ENCODE results near the gene PCK2.

The PCK2 gene

GRCh38 chr14:24063263-24063836 is 30.8 kb upstream of the PCK2 start:
- Histone ChIP-seq H3K9ac (ENCODE audit: insufficient read length, low read depth) (no peak overlapping the region), H3K9me3 (ENCODE audit: insufficient read depth, low read length) (no peaks in the 10 kb centered on the region), H3K27me3 (ENCODE audit: insufficient read depth, insufficient read length) (no peaks in the 10 kb centered on the region), H3K4me1 (ENCODE audit: insufficient read depth, insufficient read length) (peaks cover 8% of the 10 kb centered on the region), H3K4me3 (ENCODE audit: insufficient read length, low read depth) (no peak overlapping the region), H3K36me3 (ENCODE audit: insufficient read depth, insufficient read length, low read length) (no peaks in the 10 kb centered on the region)
- TF ChIP-seq YY1 (IDR thresholded peaks at IDR 0.05; ENCODE audit: insufficient read depth, insufficient read length) (no peak), ZNF274 (IDR thresholded peaks at IDR 0.05; ENCODE audit: low read depth, low read length) (no peak), SUZ12 (IDR thresholded peaks at IDR 0.05; ENCODE audit: extremely low read depth, insufficient read depth, insufficient read length) (no peak)
- DNase-seq (ENCODE audit: low read depth, low spot score): no peak

- no peaks in the 10 kb centered on the region for H3K9me3 ChIP-seq (ENCODE audit: insufficient read depth, low read length)
- H3K9ac ChIP-seq (ENCODE audit: insufficient read length, low read depth): no peak overlapping the region
- H3K36me3 ChIP-seq (ENCODE audit: insufficient read depth, insufficient read length, low read length): no peaks in the 10 kb centered on the region
- H3K27me3 ChIP-seq (ENCODE audit: insufficient read depth, insufficient read length): no peaks in the 10 kb centered on the region
- no peak for TF ChIP-seq ZNF274 (IDR thresholded peaks at IDR 0.05; ENCODE audit: low read depth, low read length)
- TF ChIP-seq SUZ12 (IDR thresholded peaks at IDR 0.05; ENCODE audit: extremely low read depth, insufficient read depth, insufficient read length): no peak
- TF ChIP-seq YY1 (IDR thresholded peaks at IDR 0.05; ENCODE audit: insufficient read depth, insufficient read length): no peak
- no peak for DNase-seq (ENCODE audit: low read depth, low spot score)
- H3K4me1 ChIP-seq (ENCODE audit: insufficient read depth, insufficient read length): no peaks in the 10 kb centered on the region
- H3K4me3 ChIP-seq (ENCODE audit: insufficient read length, low read depth): no peak overlapping the region
Measured at GRCh38 chr14:24064091-24064795, 29.9 kb upstream of the PCK2 start.

GRCh38 chr14:24064856-24065255 is 29.3 kb upstream of the PCK2 start:
- Histone ChIP-seq H3K4me1 (ENCODE audit: insufficient read depth, insufficient read length) (no peaks in the 10 kb centered on the region), H3K27me3 (ENCODE audit: insufficient read depth, insufficient read length) (no peaks in the 10 kb centered on the region), H3K4me3 (ENCODE audit: insufficient read length, low read depth) (no peak overlapping the region), H3K9me3 (ENCODE audit: insufficient read depth, low read length) (no peaks in the 10 kb centered on the region), H3K9ac (ENCODE audit: insufficient read length, low read depth) (no peak overlapping the region), H3K36me3 (ENCODE audit: insufficient read depth, insufficient read length, low read length) (no peaks in the 10 kb centered on the region)
- DNase-seq (ENCODE audit: low read depth, low spot score): no peak
- TF ChIP-seq ZNF274 (IDR thresholded peaks at IDR 0.05; ENCODE audit: low read depth, low read length) (no peak), YY1 (IDR thresholded peaks at IDR 0.05; ENCODE audit: insufficient read depth, insufficient read length) (no peak), SUZ12 (IDR thresholded peaks at IDR 0.05; ENCODE audit: extremely low read depth, insufficient read depth, insufficient read length) (no peak)

GRCh38 chr14:24065408-24065807 is 28.7 kb upstream of the PCK2 start:
- H3K9ac ChIP-seq (ENCODE audit: insufficient read length, low read depth): no peak overlapping the region
- no peaks in the 10 kb centered on the region for H3K27me3 ChIP-seq (ENCODE audit: insufficient read depth, insufficient read length)
- no peaks in the 10 kb centered on the region for H3K4me1 ChIP-seq (ENCODE audit: insufficient read depth, insufficient read length)
- H3K9me3 ChIP-seq (ENCODE audit: insufficient read depth, low read length): no peaks in the 10 kb centered on the region
- DNase-seq (ENCODE audit: low read depth, low spot score): no peak
- no peak for TF ChIP-seq YY1 (IDR thresholded peaks at IDR 0.05; ENCODE audit: insufficient read depth, insufficient read length)
- no peak for TF ChIP-seq SUZ12 (IDR thresholded peaks at IDR 0.05; ENCODE audit: extremely low read depth, insufficient read depth, insufficient read length)
- TF ChIP-seq ZNF274 (IDR thresholded peaks at IDR 0.05; ENCODE audit: low read depth, low read length): no peak
- no peaks in the 10 kb centered on the region for H3K36me3 ChIP-seq (ENCODE audit: insufficient read depth, insufficient read length, low read length)
- H3K4me3 ChIP-seq (ENCODE audit: insufficient read length, low read depth): no peak overlapping the region

- Histone ChIP-seq H3K4me1 (ENCODE audit: insufficient read depth, insufficient read length) (no peaks in the 10 kb centered on the region), H3K27me3 (ENCODE audit: insufficient read depth, insufficient read length) (no peaks in the 10 kb centered on the region)
Measured at GRCh38 chr14:24066496-24067132, 27.5 kb upstream of the PCK2 start.

GRCh38 chr14:24067133-24068082 is 26.7 kb upstream of the PCK2 start:
- Histone ChIP-seq H3K4me1 (ENCODE audit: insufficient read depth, insufficient read length) (peaks cover 4% of the 10 kb centered on the region), H3K27me3 (ENCODE audit: insufficient read depth, insufficient read length) (no peaks in the 10 kb centered on the region), H3K4me3 (ENCODE audit: insufficient read length, low read depth) (no peak overlapping the region), H3K9me3 (ENCODE audit: insufficient read depth, low read length) (no peaks in the 10 kb centered on the region), H3K36me3 (ENCODE audit: insufficient read depth, insufficient read length, low read length) (no peaks in the 10 kb centered on the region), H3K9ac (ENCODE audit: insufficient read length, low read depth) (no peak overlapping the region)
- DNase-seq (ENCODE audit: low read depth, low spot score): no peak
- TF ChIP-seq ZNF274 (IDR thresholded peaks at IDR 0.05; ENCODE audit: low read depth, low read length): no peak
- TF ChIP-seq SUZ12 (IDR thresholded peaks at IDR 0.05; ENCODE audit: extremely low read depth, insufficient read depth, insufficient read length): no peak

More at GRCh38 chr14:24066496-24067132, 27.5 kb upstream of the PCK2 start:
- TF ChIP-seq YY1 (IDR thresholded peaks at IDR 0.05; ENCODE audit: insufficient read depth, insufficient read length): no peak
- TF ChIP-seq SUZ12 (IDR thresholded peaks at IDR 0.05; ENCODE audit: extremely low read depth, insufficient read depth, insufficient read length): no peak
- DNase-seq (ENCODE audit: low read depth, low spot score): no peak
- Histone ChIP-seq H3K4me3 (ENCODE audit: insufficient read length, low read depth) (no peak overlapping the region), H3K9ac (ENCODE audit: insufficient read length, low read depth) (no peak overlapping the region), H3K9me3 (ENCODE audit: insufficient read depth, low read length) (no peaks in the 10 kb centered on the region), H3K36me3 (ENCODE audit: insufficient read depth, insufficient read length, low read length) (no peaks in the 10 kb centered on the region)

Measured in NT2/D1 (cell line).